HepG2 (cell line): ENCODE results near the gene SGK1. TPM values are rescaled to one million over a fixed set of nuclear protein-coding genes. Genes with fewer than 3 reads are reported as not detected.
A peak's percentile ranks its signal among the peaks of the same experiment; 100 is the strongest.

Experiments
- BRD4 ChIP-seq: sonication (generic); formaldehyde crosslinking; IDR thresholded peaks from 2 replicates; pipeline ENCODE4 v1.4.0; 2020; ENCODE audit warnings: missing genetic modification reagents
- CBX5 ChIP-seq: sonication (generic); formaldehyde crosslinking; IDR thresholded peaks from 2 replicates; pipeline ENCODE4 v1.4.0; 2020; ENCODE audit warnings: missing genetic modification reagents, borderline replicate concordance
- DR1 ChIP-seq: sonication (generic); formaldehyde crosslinking; IDR thresholded peaks from 2 replicates; pipeline ENCODE4 v1.8.0; 2021; ENCODE audit warnings: mild to moderate bottlenecking, missing genetic modification reagents, inconsistent platforms
- EED ChIP-seq: sonication (generic); formaldehyde crosslinking; IDR thresholded peaks from 2 replicates; pipeline ENCODE4 v1.5.0; 2020; ENCODE audit warnings: mild to moderate bottlenecking, missing genetic modification reagents
- ETV6 ChIP-seq: sonication (generic); formaldehyde crosslinking; conservative IDR thresholded peaks from 2 replicates; pipeline ENCODE4 v1.4.0; 2020; ENCODE audit warnings: missing genetic modification reagents
- FOXP1 ChIP-seq, 2 experiments: fragments of 450-650 bp in 1 of 2; IDR thresholded peaks; 2 replicates each; pipeline ENCODE4 v1.6.1; 2017 to 2018; ENCODE audit warnings: antibody characterized with exemption in 1 of 2
- HINFP ChIP-seq: sonication (generic); formaldehyde crosslinking; IDR thresholded peaks from 2 replicates; pipeline ENCODE4 v1.4.0; 2020; ENCODE audit warnings: low read depth, mild to moderate bottlenecking, missing genetic modification reagents
- HOXA5 ChIP-seq: sonication (generic); formaldehyde crosslinking; IDR thresholded peaks from 2 replicates; pipeline ENCODE4 v1.4.0; 2020; ENCODE audit warnings: missing genetic modification reagents
- NFKBIZ ChIP-seq: IDR thresholded peaks from 2 replicates; pipeline ENCODE4 v1.6.1; 2018; ENCODE audit warnings: missing genetic modification reagents, missing compliant biosample characterization
- NR2F1 ChIP-seq, 2 experiments: fragments of 450-650 bp in 1 of 2; formaldehyde crosslinking in 1 of 2; IDR thresholded peaks; 2 replicates each; pipeline versions ENCODE4 v1.5.0 to v1.6.1; 2016 to 2020; ENCODE audit warnings: mild to moderate bottlenecking in 1 of 2, missing compliant biosample characterization in 1 of 2, missing genetic modification reagents in 1 of 2, moderate library complexity in 1 of 2
- PAF1 ChIP-seq: IDR thresholded peaks from 2 replicates; pipeline ENCODE4 v1.6.1; 2016; ENCODE audit warnings: missing genetic modification reagents, missing compliant biosample characterization
- SNAPC2 ChIP-seq: sonication (generic); formaldehyde crosslinking; IDR thresholded peaks from 2 replicates; pipeline ENCODE4 v1.8.1; 2022; ENCODE audit warnings: mild to moderate bottlenecking, missing genetic modification reagents
- SOX5 ChIP-seq: IDR thresholded peaks from 2 replicates; pipeline ENCODE4 v1.6.1; 2016; ENCODE audit warnings: borderline replicate concordance
- TEF ChIP-seq: sonication (generic); formaldehyde crosslinking; IDR thresholded peaks from 2 replicates; pipeline ENCODE4 v1.5.0; 2020; ENCODE audit warnings: missing genetic modification reagents
- YEATS4 ChIP-seq: sonication (generic); formaldehyde crosslinking; IDR thresholded peaks from 2 replicates; pipeline ENCODE4 v1.4.0; 2020; ENCODE audit warnings: missing genetic modification reagents, borderline replicate concordance
- ZNF331 ChIP-seq: sonication (generic); formaldehyde crosslinking; IDR thresholded peaks from 2 replicates; pipeline ENCODE4 v1.4.0; 2020; ENCODE audit warnings: missing genetic modification reagents
- ZNF501 ChIP-seq: sonication (generic); formaldehyde crosslinking; IDR thresholded peaks from 2 replicates; pipeline ENCODE4 v1.5.1; 2020; ENCODE audit warnings: mild to moderate bottlenecking, moderate library complexity, missing genetic modification reagents
- ZNF513 ChIP-seq: sonication (generic); formaldehyde crosslinking; conservative IDR thresholded peaks from 2 replicates; pipeline ENCODE4 v1.5.0; 2020; ENCODE audit warnings: missing genetic modification reagents
- ZNF609 ChIP-seq: sonication (generic); formaldehyde crosslinking; IDR thresholded peaks from 2 replicates; pipeline ENCODE4 v1.4.0; 2020; ENCODE audit warnings: mild to moderate bottlenecking, missing genetic modification reagents, borderline replicate concordance
- ZNF777 ChIP-seq: sonication (generic); formaldehyde crosslinking; IDR thresholded peaks from 2 replicates; pipeline ENCODE4 v1.4.0; 2020; ENCODE audit warnings: missing genetic modification reagents
- ZNF792 ChIP-seq: IDR thresholded peaks from 2 replicates; pipeline ENCODE4 v1.6.1; 2016
- ZSCAN30 ChIP-seq: sonication (generic); formaldehyde crosslinking; IDR thresholded peaks from 2 replicates; pipeline ENCODE4 v1.5.0; 2020; ENCODE audit warnings: mild to moderate bottlenecking, missing genetic modification reagents
- polyA plus RNA-seq, 8 experiments: library from polyadenylated mRNA; depleted of rRNA in 3 of 8; stranded (reverse) in 7 of 8; unstranded in 1 of 8; fragments of >200 nt; fragmentation: Illumina TruSeq in 4 of 8; extraction: Trizol in 4 of 8; gene quantifications; 2 replicates each; pipeline versions ENCODE4 v1.2.1 to v1.2.3, GENCODE V29; 2011 to 2016; ENCODE audit warnings: low read depth in 4 of 8, missing spikeins in 1 of 8, mixed read lengths in 1 of 8; ENCODE audit not compliant: insufficient read depth in 1 of 8
- total RNA-seq, 5 experiments: library from RNA; depleted of rRNA; stranded (reverse); fragments of >200 nt; fragmentation: Illumina TruSeq; extraction: Trizol; gene quantifications; 2 replicates each; pipeline ENCODE4 v1.2.3, GENCODE V29; 2016; ENCODE audit warnings: low read depth in 1 of 5

The SGK1 gene
- total and polyA plus RNA-seq, 2 of the 13 experiments (the other 11 are each of a cell fraction or from before 2014, with no cell fraction given) = 56.1 to 56.2 TPM

GRCh38 chr6:134199848-134200606, 117.9 kb downstream of the SGK1 start (continued):
- TF ChIP-seq ZNF331 (CRISPR knock-in tag) = peak; percentile 90
- no peak for TF ChIP-seq DR1
- peak; percentile 33; the same call in 1 of the 2 replicates for TF ChIP-seq SNAPC2 (CRISPR knock-in tag)
- peak; percentile 87; the same call in 1 of the 2 replicates for TF ChIP-seq HOXA5 (CRISPR knock-in tag)
- no peak for TF ChIP-seq ZNF501 (CRISPR knock-in tag)
- peak; percentile 99 for TF ChIP-seq ZNF609 (CRISPR knock-in tag)
- TF ChIP-seq CBX5 (CRISPR knock-in tag) = no peak
- TF ChIP-seq YEATS4 = peak; percentile 44; the same call in 1 of the 2 replicates
- no peak for TF ChIP-seq ZSCAN30 (CRISPR knock-in tag)
- TF ChIP-seq EED (CRISPR knock-in tag) = no peak
- TF ChIP-seq SOX5 (CRISPR knock-in tag) = peak; percentile 99
- peak; percentile 93 for TF ChIP-seq FOXP1 (IDR thresholded peaks at IDR 0.05)
- peak; percentile 99 for TF ChIP-seq FOXP1 (CRISPR knock-in tag; IDR thresholded peaks at IDR 0.05)
- TF ChIP-seq ZNF777 (CRISPR knock-in tag) = 0 out of 2 replicates have a peak, but pooled peaks have one; percentile 25
- no peak for TF ChIP-seq PAF1 (CRISPR knock-in tag)
- TF ChIP-seq BRD4 (CRISPR knock-in tag) = no peak
- peak; percentile 73; the same call in 1 of the 2 replicates for TF ChIP-seq ZNF792 (CRISPR knock-in tag)
- peak; percentile 94 for TF ChIP-seq NFKBIZ (CRISPR knock-in tag)
- 0 out of 2 replicates have a peak, but pooled peaks have one; percentile 45 for TF ChIP-seq ETV6 (CRISPR knock-in tag)
- TF ChIP-seq TEF (CRISPR knock-in tag) = no peak
- TF ChIP-seq ZNF513 (CRISPR knock-in tag) = no peak
- no peak for TF ChIP-seq HINFP (CRISPR knock-in tag)
- peak in 1 of 2 experiments; percentile 73; a peak in 2 of 4 replicates for TF ChIP-seq NR2F1 (CRISPR knock-in tag; IDR thresholded peaks at IDR 0.05)
